GM21723 (cell line): ENCODE data around the gene FOXC2.
"Not testable (repeated sequence)": the region's sequence is repeated elsewhere in the genome, so short reads cannot be mapped to it uniquely, and the experiment has no call there.

Experiments
- ATAC-seq: cut with Tn5 transposase; IDR thresholded peaks from one replicate; pipeline ENCODE4 v1.9.1; 2021; ENCODE audit warnings: mild to moderate bottlenecking, moderate library complexity; ENCODE audit not compliant: unreplicated experiment

FOXC2 gene

GRCh38 chr16:86585821-86586611, 19.4 kb downstream of the FOXC2 start:
- no peak for ATAC-seq

- ATAC-seq: no peak
Observed at GRCh38 chr16:86587487-86587886, 20.9 kb downstream of the FOXC2 start.

GRCh38 chr16:86587955-86588354, 21.3 kb downstream of the FOXC2 start:
- not testable (repeated sequence) for ATAC-seq

GRCh38 chr16:86590501-86591144, 24.0 kb downstream of the FOXC2 start:
- no peak for ATAC-seq

GRCh38 chr16:86591270-86591669, 24.6 kb downstream of the FOXC2 start:
- no peak for ATAC-seq

- ATAC-seq: no peak
Observed at GRCh38 chr16:86593913-86594620, 27.4 kb downstream of the FOXC2 start.

- no peak for ATAC-seq
Observed at GRCh38 chr16:86594721-86595120, 28.1 kb downstream of the FOXC2 start.

GRCh38 chr16:86595983-86596605, 29.5 kb downstream of the FOXC2 start:
- ATAC-seq: no peak

GRCh38 chr16:86597126-86597879, 30.7 kb downstream of the FOXC2 start:
- ATAC-seq: no peak

- no peak for ATAC-seq
Observed at GRCh38 chr16:86597880-86598606, 31.4 kb downstream of the FOXC2 start.

- no peak for ATAC-seq
Observed at GRCh38 chr16:86598607-86599565, 32.3 kb downstream of the FOXC2 start.

- ATAC-seq: no peak
Observed at GRCh38 chr16:86601356-86601755, 34.7 kb downstream of the FOXC2 start.

GRCh38 chr16:86602521-86602920, 35.9 kb downstream of the FOXC2 start:
- no peak for ATAC-seq

GRCh38 chr16:86604436-86605193, 38.0 kb downstream of the FOXC2 start:
- no peak for ATAC-seq

- ATAC-seq: no peak
Observed at GRCh38 chr16:86605950-86606349, 39.3 kb downstream of the FOXC2 start.

GRCh38 chr16:86608301-86608747, 41.7 kb downstream of the FOXC2 start:
- ATAC-seq: no peak

- ATAC-seq: no peak
Observed at GRCh38 chr16:86609115-86609514, 42.5 kb downstream of the FOXC2 start.

GRCh38 chr16:86609661-86610060, 43.0 kb downstream of the FOXC2 start:
- no peak for ATAC-seq
